T-helper 2 cell (primary cell): ENCODE results near the gene NTRK3.
A peak's percentile ranks its signal among the peaks of the same experiment; 100 is the strongest.

Experiments
- DNase-seq, 5 experiments: peaks; one replicate each; pipeline versions ENCODE4 v3.0.0 to v3.0.0-alpha.2; 2012 to 2022

Gene NTRK3

DNA sequence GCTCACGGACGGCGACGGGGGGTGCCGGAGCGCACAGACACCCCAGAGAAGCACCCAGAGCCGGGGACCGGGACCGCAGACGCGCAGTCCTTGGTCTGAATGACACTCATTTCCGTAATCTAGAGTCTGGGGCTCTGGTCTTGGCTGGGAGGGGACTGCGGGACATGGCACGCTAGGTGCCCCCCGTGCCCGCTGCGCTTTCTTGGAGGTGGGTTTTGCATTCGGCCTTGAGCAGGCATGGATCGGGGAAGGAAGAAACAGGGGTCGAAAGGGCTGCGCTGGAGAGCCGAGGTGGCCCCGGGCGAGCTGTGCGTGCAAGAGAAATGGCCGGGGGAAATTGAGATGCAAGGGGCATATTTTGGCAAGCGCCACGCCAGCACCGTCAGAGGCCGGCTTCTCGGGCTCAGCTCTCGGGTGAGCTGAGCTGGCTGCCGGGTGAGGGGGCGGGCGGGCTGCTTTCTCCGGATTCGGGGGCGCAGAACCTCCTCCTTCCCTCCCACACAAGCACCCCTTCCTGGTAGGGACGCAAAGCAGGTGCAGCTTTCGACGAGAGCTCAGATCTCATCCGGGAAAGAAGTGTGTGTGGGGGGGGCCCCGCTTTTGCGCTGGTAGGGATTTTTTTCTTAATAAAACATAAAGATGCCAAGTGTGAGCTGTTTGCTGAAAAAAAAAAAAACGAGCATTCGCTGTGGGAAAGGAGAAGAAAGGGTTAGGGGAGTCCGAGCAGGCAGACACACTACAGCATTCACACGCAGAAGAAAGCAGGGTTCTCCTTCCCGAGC, 963 bp upstream of the NTRK3 start:
- DNase-seq, result no peak

DNA sequence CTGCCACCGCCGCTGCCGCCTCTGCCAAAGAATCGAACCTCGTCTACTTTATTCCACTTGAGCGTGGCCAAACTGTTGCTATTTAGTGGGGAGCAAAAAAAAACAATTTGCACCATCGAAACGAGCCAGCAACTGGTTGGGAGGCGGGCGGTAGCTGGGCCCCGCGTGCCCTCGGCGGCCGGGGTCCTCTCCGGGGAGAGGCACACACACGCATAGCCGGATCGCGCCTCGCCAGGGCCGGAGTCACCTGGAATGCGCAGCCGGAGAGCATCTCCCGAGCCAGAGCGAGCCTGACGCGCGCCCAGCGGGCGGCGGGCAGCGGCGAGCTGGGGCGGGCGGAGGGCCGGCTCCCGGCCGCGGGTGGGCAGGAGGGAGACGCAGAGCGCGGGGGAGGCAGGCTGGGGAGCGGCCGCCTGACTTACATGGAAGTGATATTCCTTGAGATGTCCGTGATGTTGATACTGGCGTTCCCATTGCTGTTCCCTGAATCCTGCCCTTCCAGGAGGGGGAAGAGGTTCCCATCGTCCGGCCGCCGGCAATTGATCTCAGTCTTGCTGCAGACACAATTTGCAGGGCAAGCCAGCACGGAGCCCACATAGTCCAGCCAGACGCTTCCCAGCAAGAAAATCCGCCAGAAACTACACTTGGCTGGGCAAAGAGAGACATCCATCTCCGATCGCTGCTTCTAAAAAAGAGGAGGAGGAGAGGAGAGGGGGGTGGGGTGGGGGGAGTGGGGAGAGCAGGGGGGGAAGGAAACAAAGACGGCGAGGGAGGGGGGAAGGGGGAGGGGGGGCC, 858 bp downstream of the NTRK3 start:
- no peak for DNase-seq

DNA sequence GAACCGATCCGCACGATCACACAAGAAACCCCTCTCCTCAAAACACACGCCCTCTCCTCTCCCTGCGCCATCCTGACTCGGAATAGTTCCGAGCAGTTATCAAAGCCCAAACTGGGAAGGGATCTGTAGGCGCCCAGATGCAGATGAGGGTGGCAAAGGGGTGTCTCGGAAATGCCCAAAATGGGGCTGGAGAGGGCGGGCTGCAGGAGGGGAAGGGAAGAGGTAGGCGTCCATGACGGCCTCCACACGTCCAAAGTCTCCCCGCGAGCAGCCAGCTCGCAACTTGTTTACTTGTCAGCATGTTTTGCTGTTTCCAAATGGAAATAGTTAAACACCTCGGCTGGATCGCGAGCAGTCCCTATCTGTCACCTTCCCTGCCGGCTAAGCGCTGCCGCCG, 1.5 kb downstream of the NTRK3 start:
- DNase-seq, result no peak

DNA sequence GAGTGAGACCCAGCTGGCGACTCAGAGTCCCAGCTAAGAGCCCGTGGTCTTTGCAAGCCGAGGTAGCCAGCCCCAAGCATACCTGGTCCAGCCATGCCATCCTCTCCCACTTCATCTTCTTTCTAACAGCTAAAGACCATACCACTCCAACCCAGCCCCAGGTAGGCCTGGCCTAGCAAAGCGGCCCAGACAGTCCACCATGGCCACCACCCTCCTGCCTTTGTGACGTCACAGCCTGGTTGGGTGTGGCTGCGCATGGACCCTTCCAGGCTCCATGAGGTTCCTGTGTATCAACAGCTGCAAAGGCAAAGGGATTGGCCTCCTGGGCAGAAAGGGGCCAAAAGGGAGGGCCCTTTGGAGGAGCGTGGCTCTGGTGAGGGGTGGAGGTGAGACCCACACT, 4.1 kb downstream of the NTRK3 start:
- DNase-seq, result no peak

DNA sequence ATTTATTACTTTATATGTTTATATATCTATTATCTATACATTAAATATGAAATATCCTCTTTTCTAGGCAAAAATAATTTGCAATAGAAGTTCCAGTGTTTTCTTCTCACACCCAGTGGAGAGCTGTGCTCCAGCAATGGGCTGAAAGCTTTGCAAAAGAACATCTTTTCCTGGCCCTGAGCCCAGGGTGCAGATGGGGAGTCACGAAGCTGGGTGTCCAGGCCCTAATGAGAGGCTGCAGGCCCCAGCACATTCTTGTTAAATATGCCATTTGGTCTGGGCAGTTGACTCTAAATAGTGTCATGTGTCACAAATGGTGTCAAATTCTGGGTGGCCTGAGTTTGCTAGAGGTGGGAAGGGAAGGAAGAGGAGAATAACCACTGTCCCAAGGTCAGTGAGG, 5.7 kb downstream of the NTRK3 start:
- no peak for DNase-seq

DNA sequence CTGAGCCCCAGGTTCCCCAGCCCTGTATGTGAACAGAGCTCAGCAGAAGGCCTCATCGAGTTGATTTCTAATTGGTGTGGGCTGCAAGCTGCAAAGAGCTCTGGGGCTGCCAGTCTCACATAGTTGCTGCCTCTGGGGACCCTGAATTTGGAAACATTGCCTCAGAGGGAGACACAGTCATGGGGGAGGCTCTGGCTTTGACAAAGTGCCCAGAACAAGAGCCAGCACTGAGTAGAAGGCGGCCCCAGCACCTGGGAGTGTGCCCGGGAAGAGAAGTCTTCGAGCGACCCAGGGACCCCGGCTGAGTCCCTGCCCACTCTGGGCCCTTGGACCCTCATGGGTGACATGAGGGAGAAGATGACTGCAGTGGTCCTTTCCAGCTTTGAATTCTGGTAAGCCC, 7.3 kb downstream of the NTRK3 start:
- no peak for DNase-seq

DNA sequence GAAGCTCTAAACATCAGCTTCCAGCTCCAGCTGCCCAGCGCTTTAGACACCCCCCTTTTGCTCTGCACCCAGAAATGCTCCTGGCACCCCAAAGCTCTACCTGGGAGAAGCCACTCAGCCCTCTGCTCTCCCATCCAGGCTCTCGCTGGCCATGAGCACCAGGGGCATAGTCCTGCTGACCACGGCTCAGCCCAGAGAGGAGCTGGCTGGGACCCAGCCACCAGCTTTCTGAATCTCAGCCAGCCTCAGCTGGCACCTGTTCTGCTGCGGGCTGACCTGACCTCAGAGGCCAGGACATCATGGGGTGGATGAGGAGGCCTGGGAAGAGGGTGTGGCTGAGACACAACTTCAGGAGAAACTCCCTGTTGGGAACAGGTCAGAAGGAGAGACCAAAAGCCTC, 8.6 kb downstream of the NTRK3 start:
- DNase-seq, result no peak

DNA sequence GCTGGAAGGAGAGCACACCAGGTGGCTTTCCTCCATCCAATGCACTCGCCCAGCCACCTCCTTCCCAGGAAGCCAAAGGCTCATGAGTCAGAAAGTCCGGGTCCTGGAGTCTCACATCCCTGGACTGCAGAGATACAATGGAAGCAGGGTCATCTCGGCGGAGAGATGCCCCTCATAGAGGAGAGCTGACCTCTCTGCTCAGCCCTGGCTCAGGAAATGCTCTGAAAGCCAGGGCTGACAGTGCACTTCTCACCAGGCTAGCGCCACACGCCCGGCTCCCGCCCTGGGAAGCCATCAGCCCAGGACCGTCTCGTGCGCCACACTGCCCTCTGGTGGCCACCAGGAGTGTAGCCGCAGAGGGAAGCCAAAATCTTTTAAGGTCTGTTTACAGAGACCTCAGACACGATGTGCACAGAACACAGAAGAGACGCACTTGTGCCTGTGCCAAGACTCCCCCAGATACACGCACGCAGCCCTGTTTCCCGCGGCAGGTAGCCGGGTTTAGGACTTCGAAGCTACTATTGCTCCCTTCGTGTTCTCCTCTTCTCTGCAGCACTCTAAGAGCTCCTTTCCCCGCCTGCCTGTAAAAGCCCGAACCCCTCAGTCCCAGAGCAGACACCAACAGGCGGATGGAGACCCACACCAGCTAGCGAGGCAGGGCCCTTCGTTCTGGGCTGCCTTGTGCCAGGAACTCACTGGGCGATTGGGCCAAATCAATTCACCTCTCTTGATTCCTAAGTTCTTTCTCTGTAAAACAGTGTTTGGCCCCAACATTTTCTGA, 9.7 kb downstream of the NTRK3 start:
- peak; percentile 28 to 64 (median 54) for DNase-seq

DNA sequence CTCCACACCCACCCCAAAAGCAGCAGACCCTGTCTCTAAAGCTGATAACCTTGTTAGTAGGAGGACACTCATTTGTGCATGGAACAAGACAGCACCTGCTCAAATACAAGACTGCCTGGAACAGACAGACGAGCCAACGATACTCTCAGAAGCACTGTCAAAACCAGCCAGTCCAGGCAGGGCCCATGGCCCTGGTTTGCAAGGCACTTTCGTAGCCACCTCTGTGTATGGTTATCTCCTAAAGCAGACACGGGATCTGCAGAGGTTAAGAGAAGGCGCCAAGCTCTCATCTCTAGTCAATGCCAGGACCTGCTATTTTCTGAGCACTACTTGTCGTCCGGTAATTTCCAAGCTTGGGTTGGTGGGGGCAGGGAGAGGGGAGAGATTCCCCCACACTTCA, 10.5 kb downstream of the NTRK3 start:
- DNase-seq, result no peak

DNA sequence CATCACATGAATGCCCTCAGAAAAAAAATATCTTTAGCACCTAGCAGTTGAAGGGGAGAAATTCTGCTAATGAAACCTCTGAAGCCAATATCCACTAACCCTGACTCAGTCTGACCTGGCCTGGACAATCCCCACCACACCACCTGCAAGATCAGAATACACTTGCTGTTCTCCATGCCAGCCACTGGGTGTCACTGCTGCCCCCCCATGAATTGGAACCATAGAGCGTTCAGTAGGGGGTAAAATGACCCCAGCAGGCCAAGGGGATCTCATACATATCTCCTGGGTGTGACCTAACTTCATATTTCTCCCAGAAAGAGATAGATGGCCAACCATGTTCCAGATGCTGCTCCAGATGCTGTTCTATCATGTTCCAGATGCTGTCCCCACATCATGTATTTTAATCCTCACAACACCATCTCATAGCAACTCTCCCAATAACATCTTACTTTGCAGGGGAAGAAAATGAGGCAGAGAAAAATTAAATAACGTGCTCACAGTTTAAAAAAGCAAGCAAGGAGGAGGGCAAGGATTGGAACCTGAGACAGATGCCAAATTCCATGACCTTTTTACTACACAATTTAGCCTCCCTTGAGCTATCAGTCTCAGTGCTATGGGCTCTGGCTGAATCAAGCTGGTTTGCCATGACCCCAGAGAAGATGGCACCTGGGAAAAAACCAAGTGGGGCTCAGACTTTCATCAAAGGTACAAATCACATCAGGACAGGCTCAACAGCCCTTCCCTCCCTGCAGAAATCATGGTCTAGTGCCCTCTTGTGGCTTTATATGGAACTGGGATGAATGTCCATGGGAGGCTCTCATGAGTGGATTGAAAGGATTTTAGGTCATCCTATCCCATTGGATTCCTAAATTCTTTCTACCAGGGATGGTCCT, 12.4 kb downstream of the NTRK3 start:
- no peak for DNase-seq

DNA sequence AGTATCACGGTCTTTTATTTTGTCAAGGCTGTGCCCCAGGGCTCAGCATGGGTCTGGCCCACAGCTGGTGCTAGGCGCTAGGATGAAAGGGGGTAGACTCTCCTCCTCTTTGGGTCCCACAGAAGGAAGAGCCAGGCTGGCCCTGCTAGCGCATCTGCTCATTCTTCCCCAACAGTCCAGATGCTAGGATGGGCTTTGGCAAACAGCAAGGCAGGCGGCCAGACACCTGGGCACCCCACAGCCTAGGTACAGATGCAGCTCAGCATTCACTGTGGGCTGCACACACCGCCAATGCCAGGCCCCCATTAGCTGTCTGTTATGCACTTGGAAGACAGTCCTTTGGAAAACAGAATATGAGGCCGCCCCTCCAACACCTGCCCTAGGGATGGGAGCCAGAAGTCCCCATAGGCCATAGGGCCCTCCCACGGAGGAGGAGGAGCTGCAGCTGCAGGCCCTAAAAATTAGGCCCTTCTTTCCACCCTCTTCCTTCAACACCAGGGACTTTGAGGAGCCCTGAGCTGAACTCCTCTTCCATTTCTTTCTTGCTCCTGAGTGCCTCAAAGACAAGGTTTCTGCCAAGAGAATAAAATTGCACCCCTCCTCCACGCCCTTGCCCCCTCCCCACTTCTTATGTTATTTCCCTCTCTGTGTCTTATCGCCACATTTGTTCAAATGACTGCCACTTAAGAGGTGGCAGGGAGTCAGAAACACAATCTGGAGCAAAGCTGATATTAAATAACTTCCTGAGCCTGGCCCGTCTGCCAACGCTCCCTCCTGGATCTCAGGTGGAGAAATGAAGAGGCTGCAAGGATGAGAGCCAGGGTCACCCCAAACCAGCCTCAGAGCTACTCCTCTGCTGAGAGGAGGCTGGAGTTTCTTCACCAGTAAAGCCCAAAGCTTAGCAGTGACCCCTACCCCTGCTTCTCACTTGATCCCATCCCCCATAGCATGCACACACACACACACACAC, 13.7 kb downstream of the NTRK3 start:
- no peak for DNase-seq

DNA sequence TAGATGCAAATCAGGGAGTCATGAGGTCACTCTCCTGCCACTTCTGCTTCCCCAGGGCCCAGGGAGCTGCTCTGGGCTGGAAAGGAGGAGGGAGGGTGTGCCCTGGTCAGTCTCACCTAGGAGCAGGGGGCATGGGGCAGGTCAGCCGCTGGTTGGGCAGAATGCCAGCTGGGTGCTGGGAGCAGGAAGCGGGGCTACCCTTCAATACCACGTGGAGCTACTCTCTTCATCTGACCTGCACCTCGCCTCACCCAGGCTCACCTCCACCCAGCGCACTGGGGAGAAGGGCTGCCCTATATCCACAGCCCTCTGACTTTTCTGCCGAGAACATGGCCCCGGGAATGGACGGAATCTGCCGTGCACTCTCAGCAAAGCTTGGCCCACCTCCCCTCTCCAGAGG, 15.1 kb downstream of the NTRK3 start:
- no peak for DNase-seq

DNA sequence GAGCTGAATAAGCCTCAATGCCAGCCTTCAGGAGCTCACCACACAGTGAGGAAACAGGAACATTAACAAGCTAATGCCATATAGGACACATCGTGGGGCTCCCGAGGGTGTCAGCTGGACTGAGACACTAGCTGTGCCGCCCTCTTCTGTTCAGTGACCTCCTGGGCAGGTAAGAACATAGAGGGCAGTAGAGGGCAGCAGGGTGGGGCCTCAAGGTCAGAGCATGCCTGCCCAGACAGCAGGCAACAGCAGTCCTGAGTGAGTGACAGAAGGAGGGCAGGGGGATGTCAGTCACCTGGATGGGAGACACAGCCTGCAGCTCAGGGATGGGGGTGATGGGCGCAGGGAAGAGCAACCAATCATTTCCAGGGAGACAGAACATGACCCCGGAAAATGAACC, 15.5 kb downstream of the NTRK3 start:
- DNase-seq, result no peak

DNA sequence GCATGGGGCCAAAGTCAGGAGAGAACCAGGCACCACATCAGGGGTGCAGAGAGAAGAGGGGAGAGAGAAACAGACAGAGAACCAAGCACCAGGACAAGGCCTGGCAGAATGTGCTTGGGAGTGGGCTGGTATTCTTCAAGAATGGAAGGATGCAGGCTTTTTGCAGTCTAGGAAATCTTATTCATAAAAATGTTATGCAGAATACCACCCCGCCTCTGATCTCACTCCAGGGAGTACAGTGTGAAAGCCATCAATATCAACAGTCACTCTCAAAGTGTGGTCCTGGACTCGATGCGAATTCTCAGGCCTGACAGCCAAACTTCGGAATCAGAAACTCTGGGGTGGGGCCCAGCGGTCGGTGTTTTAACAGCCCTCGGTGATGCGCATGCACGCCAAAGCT, 16.9 kb downstream of the NTRK3 start:
- no peak for DNase-seq

DNA sequence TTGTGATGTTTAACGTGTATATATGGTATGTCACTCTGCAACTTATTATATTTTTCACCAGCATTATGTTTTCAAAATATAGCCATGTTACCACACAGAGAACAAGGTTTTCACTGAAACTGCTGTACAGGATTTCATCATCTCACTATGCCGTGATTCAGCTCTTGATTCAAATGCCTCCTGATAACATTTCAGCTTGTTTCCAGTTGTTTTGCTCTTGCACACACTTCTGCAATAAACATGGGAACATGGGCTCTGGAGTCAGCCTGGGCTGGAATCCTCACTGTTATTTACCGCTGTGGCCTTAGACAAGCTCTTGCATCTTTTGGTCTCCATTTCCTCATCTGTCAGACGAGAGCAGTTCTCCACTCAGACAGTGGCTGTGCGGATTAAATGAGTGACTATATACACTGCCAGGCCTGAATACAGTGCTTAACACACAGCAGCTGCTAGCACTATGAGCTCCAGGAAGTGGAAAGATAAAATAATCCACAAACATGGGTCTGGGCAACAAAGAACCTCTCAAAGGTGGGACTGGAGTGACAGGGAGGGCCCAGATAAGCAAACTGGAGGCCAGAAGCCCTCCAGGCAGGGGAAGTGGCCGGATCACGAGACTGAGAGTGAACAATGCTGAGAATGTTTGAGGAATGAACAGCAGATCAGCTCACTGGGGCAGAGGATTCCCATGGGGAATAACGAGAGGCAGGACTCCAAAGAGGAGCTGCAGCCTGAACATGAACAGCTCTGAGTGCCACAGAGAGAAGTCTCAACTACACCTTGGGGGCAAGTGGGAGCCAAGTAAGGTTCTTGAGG, 17.7 kb downstream of the NTRK3 start:
- no peak for DNase-seq

DNA sequence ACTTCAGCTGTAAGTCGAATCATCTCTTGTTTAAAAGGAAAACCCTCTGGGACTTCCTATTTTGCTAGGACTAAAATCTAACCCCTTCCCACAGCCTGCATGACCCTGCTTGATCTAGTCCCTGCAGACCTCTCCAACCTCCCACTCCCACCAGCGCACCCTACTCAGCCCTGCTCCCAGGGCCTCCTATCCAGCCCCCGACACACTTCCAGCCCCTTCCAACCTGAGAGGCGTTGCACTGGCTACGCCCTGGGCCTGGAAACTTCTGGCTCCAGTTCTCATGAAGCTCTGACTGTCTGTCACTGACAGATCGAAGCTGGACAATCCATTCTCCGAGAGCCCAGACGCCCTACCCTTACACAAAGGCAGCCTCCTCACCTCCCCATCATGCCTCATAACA, 21.8 kb downstream of the NTRK3 start:
- no peak for DNase-seq

DNA sequence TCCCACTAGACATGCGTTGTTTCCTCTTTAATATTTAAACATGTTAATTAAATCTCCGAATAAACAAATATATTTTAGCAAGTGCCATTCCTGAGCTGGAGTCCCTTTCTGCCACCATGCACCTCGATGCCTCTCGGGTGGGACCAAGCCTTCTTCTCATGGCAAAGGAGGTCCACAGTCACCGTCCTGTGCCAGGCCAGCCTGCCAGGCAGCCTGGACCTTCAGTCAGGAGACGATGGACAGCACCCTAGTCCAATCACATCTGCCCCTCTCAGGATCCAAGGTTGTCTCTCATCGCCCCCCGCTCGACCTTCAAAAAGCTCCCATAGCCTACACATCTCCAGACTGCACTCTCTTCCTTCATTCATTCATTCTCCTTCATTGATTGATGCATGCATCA, 22.6 kb downstream of the NTRK3 start:
- DNase-seq, result no peak

DNA sequence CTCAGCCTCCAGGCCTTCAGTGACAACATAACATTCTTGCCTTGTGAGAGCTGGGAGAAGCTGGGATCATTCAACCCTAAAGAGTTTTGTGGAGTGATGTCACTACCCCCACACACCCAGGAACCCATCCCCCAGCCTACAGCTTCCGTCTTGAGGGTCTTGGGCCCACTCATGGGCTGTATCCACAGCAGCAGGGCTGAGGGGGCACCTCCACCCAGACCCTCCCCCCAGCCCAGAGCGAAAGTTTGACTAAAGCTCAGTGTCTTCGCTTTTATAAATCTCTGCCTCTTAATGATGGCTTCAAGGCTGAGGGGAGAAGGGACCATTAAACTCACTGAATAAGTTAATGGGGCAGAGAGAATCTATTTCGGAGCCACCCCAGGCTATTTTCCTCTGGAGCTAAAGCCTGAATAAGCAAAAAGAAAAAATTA, 23.8 kb downstream of the NTRK3 start:
- no peak for DNase-seq

DNA sequence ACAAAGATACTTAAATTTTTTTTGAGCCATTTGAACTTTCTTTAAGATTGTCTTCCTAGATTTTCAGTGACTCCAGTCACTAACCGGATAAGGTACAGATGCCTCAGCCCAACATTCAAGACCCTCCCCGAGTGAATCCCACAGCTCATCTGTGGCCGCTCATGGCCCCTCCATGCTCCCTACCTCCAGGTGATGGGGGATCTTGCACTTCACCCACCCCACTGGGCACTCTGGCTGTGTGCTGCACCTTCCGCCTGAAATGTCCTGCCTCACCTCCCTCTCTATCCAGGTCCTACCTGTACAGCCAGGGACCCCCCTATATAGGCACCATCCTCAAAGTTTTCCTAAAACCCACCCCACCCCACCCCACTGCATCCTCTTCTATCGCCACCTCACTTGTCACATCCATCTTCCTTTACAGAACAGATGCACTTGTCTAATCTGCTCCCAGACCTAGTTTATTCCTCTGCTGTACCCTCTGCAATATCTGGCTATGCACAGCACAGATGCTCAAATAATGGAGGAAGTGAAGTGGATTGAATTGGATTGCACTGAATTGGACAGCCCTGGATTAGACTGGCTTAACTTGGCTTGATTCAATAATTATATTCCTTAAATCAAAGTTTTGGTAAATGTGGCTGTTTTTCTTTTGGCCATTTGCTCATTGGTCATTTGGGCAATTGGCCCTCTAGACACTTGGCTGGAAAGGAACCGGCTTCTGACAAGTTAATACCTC, 24.5 kb downstream of the NTRK3 start:
- no peak for DNase-seq

DNA sequence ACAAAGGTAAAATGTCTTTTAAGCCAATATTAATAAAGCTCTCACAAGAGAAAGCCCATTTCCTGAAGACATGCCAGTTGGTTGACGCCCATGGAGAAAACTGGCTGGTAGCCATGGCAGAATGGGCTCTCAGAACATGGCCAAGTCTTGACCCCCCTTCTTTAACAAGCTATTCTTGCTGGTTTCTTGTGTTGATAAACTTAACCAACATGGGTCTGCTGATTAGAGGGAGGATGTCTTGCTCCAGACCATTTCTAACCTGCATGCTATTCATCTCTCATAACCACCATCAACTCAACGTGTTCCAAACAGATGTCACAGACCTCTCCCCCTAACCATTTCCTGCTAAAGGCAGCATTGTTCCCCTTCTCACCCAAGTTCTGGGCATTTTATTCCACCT, 25.7 kb downstream of the NTRK3 start:
- no peak for DNase-seq
